CD4-positive, alpha-beta T cell treated with Interleukin-12 subunit alpha and Interleukin-12 subunit beta, for 1 hour (primary cell): Measurements from ENCODE around the gene SSU72.
"Not testable (repeated sequence)": the region's sequence is repeated elsewhere in the genome, so short reads cannot be mapped to it uniquely, and the experiment has no call there.

Experiments
- DNase-seq: peaks from one replicate; pipeline ENCODE4 v3.0.0-alpha.2; 2020

SSU72 gene

DNA sequence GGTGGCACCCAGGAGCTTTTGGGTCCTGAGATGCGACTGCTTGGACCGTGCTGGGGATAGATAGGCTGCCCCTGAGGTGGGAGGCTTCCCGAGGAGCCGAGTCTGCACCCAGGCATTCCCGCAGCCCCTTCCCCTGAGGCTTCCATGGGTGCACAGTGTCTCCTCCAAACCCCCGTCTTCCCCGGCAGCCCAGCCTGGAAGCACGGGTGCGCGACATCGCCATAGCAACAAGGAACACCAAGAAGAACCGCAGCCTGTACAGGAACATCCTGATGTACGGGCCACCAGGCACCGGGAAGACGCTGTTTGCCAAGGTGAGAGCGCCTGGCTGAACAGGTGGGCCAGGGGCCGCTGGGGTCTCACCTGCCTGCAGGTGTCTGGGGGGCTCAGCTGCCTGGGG is 51.0 kb downstream of the SSU72 start:
- DNase-seq: not testable (repeated sequence)

DNA sequence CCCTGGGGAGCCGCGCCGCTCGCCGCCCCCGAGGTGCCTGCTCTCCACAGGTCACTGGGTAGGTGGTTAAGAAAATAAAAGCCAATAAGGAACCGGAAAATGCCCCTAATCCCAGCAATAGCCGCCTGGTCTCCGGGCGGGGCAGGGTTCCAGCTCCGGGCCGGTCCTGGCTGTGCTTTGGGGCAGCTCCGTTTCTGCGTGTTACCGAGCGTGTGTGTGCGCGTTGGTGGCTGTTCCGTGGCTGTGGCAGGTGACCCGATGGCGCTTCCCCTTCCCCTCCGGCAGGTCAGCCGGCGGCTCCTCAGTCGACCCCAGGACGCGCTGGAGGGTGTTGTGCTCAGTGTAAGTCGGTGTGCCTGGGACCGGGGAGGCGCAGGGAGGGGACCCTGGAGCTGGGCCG is 51.4 kb downstream of the SSU72 start:
- DNase-seq: not testable (repeated sequence)

DNA sequence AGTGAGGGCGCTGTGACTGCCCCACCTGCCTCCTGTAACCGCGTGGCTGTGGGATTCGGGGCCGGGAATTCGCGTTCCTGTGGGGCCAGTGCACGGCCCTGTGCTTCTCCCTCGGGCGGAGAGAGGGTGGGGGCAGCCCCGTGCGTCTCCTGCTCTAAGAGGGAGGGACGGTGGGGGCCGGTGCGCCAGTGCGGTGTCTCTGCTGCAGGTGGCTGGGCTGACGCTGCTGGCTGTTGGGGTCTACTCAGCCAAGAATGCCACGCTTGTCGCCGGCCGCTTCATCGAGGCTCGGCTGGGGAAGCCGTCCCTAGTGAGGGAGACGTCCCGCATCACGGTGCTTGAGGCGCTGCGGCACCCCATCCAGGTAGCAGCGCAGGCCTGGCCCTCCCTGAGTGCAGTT is 52.1 kb downstream of the SSU72 start:
- not testable (repeated sequence) for DNase-seq

DNA sequence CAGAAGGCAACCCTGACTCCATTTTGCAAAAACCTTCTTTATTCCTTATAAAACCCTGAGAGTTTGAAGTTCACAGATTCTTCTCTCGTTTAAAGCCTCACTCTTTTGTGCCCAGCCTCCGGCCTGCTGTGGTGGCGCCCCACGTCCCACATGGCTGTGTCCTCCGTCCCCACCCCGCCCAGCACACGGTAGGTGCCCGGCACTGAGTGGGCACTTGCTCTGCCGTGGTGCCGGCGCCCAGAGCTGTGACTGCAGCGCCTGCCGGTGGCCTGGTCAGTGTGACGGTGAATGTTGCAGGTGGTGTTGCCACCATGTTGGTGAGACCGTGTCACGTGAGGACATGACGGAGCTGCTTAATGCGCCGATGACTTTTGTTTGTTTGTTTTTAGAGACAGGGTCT is 53.3 kb downstream of the SSU72 start:
- no peak for DNase-seq

DNA sequence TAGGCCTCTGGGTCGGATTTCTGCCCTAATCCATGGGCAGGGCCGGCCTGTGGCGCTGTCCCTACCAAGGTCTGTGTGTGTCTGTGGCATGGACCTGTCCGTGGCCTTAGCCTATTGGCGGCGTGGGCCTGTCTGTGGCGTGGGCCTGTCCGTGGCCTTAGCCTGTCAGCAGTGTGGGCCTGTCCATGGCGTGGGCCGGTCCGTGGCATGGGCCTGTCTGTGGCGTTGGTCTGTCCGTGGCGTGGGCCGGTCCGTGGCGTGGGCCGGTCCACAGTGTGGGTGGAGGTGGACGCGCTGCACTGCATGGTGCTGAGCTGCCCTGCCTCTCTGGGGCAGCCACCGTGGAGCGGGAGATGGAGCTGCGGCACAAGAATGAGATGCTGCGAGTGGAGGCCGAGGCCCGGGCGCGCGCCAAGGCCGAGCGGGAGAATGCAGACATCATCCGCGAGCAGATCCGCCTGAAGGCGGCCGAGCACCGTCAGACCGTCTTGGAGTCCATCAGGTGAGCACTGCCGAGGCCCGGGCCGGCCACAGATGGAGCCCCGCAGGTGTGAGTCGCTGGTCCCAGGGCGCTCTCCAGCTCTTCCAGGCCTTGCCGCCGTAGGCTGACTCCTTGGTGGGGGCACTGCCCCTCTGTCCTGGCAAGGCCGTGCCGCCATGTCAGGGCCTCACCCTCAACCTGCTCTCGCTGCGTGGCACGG is 54.7 kb downstream of the SSU72 start:
- DNase-seq: not testable (repeated sequence)

DNA sequence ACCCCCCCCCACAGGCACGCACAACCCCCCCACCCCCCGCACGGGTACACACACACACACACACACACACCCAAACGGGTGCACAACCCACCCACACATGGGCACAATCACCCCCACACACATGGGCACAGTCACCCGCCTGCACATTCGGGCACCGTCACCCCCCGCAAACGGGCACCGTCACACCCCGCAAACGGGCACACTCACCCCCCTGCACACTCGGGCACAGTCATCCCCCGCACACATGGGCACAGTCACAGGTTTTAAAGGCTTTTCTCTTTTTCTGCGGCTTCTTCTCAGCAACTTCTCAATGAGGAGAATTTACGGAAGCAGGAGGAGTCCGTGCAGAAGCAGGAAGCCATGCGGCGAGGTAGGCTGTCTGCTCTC is 56.0 kb downstream of the SSU72 start:
- not testable (repeated sequence) for DNase-seq

DNA sequence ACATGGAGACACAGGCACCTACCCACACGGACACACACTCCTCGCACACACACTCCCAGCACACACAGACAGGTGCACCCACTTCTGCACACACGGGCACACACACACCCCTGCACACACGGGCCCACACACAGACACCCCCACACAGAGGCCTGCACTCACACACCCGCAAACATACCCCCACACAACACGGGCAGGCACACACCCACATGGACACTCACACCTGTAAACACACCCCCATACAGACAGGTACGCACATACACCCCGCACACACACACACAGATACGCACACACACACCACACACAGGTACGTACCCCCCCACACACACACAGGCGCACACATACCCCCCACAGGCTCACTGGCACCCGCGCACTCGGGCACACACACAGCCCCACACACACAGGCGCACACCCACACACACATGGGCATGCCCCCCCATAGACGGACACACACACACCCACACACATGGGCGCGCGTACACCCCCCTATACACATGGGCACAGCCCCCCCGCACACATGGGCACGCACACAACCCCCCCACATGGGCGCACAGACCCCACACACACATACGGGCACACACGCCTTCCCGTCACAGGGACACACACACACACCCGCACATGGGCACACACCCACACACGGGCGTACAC is 56.6 kb downstream of the SSU72 start:
- DNase-seq: no peak

DNA sequence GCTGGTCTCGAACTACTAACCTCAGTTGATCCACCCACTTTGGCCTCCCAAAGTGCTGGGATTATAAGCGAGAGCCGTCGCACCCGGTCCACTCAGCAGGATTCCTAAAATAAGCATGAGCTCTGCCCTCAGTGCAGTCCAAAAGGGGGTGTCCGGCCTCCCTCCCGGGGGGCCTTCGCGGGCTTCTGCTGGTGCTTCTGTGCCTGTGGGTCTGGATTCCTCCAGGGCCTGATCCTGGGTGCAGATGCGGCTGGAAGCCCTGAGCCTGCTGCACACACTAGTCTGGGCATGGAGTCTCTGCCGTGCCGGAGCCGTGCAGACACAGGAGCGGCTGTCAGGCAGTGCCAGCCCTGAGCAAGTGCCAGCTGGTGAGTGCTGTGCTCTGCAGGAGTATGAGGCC is 57.7 kb downstream of the SSU72 start:
- DNase-seq: not testable (repeated sequence)

DNA sequence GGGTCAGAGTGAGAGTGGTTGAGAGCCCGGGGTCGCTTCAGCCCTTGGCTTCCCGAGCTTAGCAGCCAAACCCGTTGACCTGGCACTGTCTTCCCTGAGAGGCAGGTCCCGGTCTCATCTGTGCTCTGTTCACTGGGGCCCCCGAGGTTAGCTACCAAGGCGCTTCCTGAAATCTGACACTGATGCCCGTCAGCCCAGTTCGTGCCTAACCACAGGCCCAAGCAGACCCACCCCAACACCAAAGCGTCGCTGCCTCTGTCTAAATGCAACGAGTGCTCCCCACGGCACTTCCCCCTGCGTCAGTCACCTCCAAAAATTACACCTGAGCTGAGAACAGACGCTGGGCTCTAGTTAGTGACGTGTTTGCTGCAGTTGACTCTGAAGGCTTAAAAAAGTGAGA is 60.3 kb downstream of the SSU72 start:
- not testable (repeated sequence) for DNase-seq

DNA sequence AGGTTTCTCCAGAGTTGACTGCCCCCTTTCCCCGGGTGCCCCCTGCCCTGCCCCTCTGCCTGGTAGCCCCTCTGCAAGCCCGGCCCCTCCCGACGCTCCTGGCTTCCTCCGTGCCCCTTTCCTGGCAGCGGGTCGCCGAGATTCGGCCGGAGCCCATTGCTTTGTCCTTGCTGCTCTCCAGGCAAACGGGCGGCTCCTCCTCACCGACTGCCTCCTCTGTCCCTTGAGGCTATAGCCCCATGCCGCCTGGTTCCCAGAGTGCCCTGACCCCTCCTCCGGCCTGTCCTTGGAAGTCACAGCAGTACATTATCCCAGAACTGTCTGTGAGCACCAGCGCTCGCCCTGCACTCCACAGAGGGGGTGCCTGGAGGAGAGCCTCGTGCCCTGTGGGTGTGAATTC is 61.0 kb downstream of the SSU72 start:
- DNase-seq: not testable (repeated sequence)

DNA sequence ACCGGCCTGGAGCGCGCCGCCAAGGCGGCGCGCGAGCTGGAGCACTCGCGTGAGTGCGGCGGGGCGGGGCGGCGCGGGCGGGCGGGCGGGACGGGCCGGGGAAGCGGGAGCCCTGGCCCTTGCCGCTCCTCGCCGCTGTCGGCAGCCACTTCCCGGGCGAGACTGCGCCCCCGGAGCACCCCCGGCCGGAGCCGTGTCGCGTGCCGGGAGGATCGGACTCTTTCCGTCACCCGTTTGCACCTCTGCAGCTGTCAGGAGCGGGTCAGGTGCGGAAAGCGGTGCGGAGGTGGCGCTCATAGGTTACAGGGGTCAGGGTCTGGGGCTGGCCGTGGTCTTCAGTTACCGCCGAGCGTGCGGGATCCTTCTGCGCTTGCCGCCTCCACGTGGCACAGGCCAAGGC is 62.2 kb downstream of the SSU72 start:
- peak; percentile 15 for DNase-seq

DNA sequence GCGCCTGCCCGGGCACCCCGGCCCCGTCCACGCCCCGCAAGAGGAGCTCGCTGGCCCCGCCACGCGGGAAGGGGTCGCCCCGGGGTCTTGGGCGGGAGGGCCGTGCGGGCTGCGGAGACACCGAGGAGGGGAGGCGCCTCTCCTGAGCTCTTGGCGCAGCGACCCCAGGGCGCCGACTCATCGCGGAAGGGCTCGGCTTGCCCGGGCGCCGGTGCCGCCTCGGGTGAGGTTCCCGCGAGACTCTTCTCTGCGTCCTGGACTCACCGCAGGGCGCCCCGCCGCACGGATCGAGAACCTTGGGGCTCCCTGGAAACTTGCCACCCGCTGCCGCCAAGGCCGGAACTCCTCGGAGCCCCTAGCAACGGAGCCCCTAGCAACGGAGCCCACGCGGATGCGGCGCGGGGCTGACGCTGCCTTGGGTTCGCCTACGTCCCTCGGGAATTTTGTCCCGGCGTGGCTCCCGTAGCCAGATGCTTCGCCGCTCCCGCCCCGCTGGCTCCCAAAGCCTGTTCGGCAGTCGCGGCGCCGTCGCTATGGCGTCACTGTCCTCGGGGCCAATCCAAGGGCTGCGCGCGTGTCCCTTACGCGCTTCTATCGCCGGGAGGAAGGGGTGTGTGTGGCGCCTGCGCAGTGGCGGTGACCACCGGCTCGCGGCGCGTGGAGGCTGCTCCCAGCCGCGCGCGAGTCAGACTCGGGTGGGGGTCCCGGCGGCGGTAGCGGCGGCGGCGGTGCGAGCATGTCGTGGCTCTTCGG is 63.0 kb downstream of the SSU72 start, which contains the start of gene ATAD3A:
Gene ATAD3A (plus strand): TSS at position 630 of the 753 bp plus-strand sequence. CDS start 107 bp downstream, at position 737.
- DNase-seq: peak; percentile 97

DNA sequence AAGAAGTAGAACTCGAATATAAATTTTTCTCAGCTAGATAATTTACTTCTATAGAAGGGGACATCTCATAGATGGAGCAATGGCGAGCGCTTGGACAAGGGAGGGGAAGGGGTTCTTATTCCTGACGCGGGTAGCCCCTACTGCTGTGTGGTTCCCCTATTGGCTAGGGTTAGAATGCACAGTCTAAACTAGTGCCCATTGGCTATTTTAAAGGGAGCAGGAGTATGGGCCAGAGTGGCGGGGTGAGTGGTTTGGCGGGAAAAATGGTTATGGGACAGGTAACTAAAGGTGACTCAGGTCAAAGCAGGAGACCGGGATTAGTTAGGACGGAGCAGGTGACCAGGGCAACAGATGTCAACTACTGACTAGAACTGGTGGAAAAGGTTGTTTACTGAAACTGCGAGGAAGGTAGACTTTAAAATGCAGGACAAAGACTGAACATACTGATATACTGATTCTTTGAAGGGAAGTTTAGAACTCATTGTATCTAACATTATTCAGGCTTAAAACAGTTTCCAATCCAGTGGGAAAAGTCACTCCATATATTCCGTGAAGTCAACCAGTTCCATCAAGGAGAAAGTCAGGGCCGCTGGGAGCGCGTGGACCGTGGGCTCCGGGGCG is 63.6 kb downstream of the SSU72 start:
- no peak for DNase-seq

DNA sequence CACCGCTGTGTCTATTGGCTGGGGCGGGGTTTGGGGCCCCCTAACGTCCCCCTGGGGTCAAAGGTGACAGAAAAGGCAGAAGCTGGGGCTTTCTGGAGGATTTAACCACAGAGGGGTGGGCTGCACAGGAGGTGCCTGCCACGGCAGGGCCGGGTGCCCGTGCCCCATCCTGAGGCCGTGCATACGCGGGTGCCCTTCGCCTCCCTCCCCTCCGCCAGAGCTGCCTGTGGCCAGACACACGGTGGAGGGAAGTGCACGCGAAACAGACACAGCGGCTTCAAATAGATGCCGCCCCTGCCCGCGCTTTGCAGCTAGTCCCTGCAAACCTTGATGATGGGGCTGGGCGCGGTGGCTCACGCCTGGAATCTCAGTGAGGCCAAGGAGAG is 65.2 kb downstream of the SSU72 start:
- not testable (repeated sequence) for DNase-seq

DNA sequence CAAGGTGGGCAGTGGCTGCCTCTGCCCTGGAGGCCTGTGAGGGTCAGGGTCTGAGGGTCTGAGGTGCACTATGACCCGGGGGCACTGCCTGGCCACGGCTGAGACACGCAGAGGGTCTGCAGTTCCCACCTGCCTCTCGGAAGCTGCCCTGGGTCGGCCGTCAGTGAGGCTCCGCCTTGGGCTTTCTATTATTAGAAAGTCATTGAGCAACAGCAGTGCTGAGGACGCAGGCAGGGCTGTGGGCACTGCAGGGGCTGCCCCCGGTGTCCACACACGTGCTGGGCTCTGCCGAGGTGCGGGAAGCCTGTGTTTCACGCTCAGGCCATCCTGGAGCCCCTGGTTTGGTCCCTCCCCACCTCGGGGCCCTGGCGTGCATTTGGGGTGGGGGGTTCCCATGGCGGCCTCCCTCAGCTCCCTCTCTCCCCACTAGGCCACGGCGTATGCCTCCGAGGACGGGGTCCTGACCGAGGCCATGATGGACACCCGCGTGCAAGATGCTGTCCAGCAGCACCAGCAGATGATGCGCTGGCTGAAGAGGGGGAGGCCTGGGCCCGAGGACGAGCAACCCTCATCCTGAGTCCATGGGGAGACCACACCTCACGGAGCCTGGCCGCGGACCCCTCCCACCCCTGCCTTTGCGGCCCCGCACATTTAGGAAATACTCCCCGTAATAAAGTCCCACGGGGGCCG is 65.7 kb downstream of the SSU72 start:
- DNase-seq: not testable (repeated sequence)

DNA sequence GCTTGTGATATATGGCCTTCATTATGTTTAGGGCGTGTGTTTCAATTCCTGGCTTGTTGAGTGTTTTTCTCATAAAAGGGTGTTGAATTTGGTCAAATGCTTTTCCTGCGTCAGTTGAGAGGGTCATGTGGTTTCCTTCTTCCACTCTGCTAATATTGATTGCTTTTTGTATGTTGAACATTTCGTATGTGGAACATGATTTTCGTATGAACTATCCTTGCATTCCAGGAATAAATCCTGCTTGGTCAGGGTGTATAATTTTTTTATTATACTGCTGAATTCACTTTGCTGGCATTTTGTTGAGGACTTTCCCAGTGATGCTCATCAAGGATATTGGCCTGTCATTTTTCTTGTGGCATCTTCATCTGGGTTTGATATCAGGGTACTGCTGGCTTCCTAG is 67.4 kb downstream of the SSU72 start:
- DNase-seq: no peak

DNA sequence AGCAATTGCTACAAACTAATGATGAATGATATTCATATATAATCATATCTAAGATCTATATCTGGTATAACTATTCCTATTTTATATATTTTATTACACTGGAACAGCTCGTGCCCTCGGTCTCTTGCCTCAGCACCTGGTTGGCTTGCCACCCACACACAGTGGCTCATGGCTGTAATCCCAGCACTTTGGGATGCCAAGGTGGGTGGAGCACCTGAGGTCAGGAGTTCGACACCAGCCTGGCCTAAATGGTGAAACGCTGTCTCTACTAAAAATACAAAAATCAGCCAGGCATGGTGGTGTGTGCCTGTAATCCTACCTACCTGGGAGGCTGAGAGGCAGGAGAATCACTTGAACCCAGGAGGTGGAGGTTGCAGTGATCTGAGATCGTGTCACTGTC is 68.9 kb downstream of the SSU72 start:
- DNase-seq: not testable (repeated sequence)

DNA sequence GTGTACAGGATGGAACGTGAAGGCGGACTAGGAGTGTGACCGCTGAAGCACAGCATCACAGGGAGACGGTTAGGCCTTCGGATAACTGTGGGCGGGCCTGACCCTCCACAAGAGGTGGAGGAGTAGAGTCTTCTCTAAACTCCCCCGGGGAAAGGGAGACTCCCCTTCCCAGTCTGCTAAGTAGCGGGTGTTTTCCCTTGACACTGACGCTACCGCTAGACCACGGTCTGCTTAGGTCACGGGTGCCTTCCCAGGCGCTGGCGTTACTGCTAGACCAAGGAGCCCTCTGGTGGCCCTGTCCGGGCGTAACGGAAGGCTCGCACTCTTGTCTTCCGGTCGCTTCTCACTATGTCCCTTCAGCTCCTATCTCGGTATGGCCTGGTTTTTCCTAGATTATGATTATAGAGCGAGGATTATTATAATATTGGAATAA is 69.3 kb downstream of the SSU72 start:
- DNase-seq: peak; percentile 48

DNA sequence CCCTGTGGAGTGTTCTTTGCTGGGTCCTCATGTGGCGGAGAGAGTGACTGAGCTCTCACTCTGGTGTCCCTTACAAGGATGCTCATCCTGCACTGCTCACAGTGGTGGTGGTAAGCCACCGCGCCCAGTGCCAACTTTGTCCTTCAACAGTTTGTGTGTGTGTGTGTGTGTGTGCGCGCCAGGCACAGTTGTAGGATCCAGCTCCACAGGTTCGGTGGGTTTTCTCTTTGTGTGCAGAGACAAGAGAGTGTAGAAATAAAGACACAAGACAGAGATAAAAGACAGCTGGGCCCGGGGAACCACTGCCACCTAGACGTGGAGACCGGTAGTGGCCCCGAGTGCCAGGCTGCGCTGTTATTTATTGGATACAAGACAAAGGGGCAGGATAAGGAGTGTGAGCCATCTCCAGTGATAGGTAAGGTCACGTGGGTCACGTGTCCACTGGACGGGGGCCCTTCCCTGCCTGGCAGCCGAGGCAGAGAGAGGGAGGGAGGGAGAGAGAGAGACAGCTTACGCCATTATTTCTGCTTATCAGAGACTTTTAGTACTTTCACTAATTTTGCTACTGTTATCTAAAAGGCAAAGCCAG is 69.8 kb downstream of the SSU72 start:
- peak; percentile 82 for DNase-seq

DNA sequence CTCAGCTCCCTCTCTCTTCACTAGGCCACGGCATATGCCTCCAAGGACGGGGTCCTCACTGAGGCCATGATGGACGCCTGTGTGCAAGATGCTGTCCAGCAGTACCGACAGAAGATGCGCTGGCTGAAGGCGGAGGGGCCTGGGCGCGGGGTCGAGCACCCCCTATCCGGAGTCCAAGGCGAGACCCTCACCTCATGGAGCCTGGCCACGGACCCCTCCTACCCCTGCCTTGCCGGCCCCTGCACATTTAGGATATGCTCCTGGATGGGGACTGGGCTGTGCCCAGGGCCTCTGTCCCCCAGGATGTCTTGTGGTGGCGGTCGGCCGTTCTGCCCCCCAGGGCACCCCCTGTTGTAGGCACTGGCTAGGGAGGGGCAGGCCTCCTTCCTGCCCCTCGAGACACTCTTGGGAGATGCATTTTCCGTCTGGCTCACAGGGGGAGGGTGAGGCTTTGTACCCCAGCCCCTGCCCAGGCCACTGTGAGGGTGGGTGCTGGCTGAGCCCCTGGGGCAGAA is 79.1 kb downstream of the SSU72 start:
- not testable (repeated sequence) for DNase-seq

DNA sequence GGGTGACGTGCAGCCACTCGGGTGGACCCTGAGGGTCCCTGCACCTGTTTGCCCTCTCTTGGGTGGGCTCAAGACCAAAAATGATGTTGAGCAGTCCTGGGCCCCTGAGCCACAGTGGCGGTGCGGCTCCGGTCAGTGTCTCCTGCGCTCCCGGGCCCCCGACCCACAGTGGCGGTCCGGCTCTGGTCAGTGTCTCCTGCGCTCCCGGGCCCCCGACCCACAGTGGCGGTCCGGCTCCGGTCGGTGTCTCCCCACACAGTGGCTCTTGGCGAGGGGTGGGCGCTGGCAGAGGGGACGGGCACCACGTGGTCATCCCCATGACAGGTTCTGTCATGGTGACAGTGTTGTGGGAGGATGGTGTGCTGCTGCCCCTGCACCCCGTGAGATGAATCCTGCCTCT is 80.4 kb downstream of the SSU72 start:
- not testable (repeated sequence) for DNase-seq
